ENCODE results near the gene SLC35D3.
A peak's percentile ranks its signal among the peaks of the same experiment; 100 is the strongest.
"Not testable (repeated sequence)": the region's sequence is repeated elsewhere in the genome, so short reads cannot be mapped to it uniquely, and the experiment has no call there.

Gene SLC35D3

DNA sequence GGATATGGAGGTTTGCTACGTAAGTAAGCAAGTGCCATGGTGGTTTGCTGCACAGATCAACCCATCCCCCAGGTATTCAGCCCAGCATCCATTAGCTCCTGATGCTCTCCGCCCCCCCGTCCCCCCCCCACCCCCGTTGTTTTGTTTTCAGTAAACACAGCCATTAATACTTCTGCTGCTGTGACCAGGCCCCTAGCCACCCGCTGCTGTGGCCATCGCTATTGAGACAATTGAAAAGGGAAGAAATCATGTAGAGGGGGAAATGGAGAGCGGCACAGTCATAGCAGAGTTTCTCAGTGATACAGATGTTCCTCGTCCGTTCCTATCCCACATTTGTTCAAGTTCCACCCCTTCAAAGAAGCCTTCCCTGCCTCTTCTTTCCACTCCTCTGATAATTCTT, 24.9 kb downstream of the SLC35D3 start:
- H3K4me3 ChIP-seq (ENCODE audit: insufficient read length, low read depth), result peak overlapping the region; percentile 8
- no peaks in the 10 kb centered on the region; the same call in 1 of the 2 replicates for H3K9me3 ChIP-seq (ENCODE audit: insufficient read depth, low read length)
- H3K27me3 ChIP-seq (ENCODE audit: insufficient read depth, insufficient read length), result no peaks in the 10 kb centered on the region
- no peak for TF ChIP-seq ZNF274 (IDR thresholded peaks at IDR 0.05; ENCODE audit: low read depth, low read length)
- TF ChIP-seq SUZ12 (IDR thresholded peaks at IDR 0.05; ENCODE audit: extremely low read depth, insufficient read depth, insufficient read length), result no peak
- no peak for TF ChIP-seq YY1 (IDR thresholded peaks at IDR 0.05; ENCODE audit: insufficient read depth, insufficient read length)
- no peak overlapping the region for H3K9ac ChIP-seq (ENCODE audit: insufficient read length, low read depth)
- no peaks in the 10 kb centered on the region for H3K4me1 ChIP-seq (ENCODE audit: insufficient read depth, insufficient read length)
- H3K36me3 ChIP-seq (ENCODE audit: insufficient read depth, insufficient read length, low read length), result no peaks in the 10 kb centered on the region
- DNase-seq (ENCODE audit: low read depth, low spot score), result no peak

DNA sequence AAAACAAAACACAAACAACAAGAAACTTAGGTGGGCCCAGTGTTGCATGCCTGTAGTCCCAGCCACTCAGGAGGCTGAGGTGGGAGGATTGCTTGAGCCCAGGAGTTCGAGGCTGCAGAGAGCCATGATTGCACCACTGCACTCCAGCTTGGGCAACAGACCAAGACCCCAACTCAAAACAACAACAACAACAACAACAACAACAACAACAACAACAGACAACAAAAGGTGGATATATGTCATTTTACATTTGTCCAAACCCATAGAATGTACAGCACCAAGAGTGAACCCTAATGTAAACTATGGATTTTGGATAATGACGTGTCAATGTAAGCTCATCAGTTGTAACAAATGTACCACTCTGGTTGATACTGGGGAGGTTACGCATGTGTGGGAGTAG, 27.9 kb downstream of the SLC35D3 start:
- H3K9me3 ChIP-seq (ENCODE audit: insufficient read depth, low read length); H3K9ac ChIP-seq (ENCODE audit: insufficient read length, low read depth); H3K36me3 ChIP-seq (ENCODE audit: insufficient read depth, insufficient read length, low read length); H3K4me3 ChIP-seq (ENCODE audit: insufficient read length, low read depth); H3K4me1 ChIP-seq (ENCODE audit: insufficient read depth, insufficient read length); DNase-seq (ENCODE audit: low read depth, low spot score); H3K27me3 ChIP-seq (ENCODE audit: insufficient read depth, insufficient read length): not testable (repeated sequence)

DNA sequence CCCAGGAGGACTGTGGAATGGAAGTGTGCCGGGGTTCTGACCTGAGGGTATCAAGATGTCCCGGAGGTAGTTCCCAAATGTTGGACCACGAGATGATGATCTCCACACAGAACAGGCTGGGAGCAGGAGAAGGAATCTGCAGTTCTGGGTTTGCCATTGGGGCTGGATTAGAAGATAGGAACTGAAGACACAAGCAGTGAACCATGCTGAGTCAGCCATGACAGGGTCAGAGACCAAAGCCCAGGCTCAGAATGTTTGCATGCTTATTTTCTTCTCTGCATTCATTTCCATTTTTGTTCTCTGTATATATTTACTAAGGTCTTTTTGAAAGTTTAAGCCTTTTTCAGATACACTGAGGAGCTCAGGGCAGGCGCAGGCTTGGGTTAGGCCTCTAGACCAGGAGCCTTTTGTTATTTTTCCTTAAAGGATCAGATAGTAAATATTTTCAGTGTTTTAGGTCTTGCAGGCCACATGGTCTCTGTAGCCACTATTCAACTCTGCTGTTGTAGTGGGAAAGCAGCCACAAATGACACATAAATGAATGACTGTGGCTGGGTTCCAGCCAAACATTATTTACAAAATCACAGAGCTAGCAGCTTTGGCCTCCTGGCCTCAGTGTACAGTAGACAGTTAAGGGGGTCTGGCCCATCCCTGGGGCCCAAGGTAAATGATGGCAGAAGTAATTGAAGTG, 28.5 kb downstream of the SLC35D3 start:
- H3K4me3 ChIP-seq (ENCODE audit: insufficient read length, low read depth), result no peak overlapping the region
- no peaks in the 10 kb centered on the region for H3K36me3 ChIP-seq (ENCODE audit: insufficient read depth, insufficient read length, low read length)
- no peak for DNase-seq (ENCODE audit: low read depth, low spot score)
- no peaks in the 10 kb centered on the region; the same call in 1 of the 2 replicates for H3K9me3 ChIP-seq (ENCODE audit: insufficient read depth, low read length)
- H3K27me3 ChIP-seq (ENCODE audit: insufficient read depth, insufficient read length), result no peaks in the 10 kb centered on the region
- H3K4me1 ChIP-seq (ENCODE audit: insufficient read depth, insufficient read length), result no peaks in the 10 kb centered on the region
- H3K9ac ChIP-seq (ENCODE audit: insufficient read length, low read depth), result no peak overlapping the region
- TF ChIP-seq SUZ12 (IDR thresholded peaks at IDR 0.05; ENCODE audit: extremely low read depth, insufficient read depth, insufficient read length) (no peak), YY1 (IDR thresholded peaks at IDR 0.05; ENCODE audit: insufficient read depth, insufficient read length) (no peak), ZNF274 (IDR thresholded peaks at IDR 0.05; ENCODE audit: low read depth, low read length) (no peak)

DNA sequence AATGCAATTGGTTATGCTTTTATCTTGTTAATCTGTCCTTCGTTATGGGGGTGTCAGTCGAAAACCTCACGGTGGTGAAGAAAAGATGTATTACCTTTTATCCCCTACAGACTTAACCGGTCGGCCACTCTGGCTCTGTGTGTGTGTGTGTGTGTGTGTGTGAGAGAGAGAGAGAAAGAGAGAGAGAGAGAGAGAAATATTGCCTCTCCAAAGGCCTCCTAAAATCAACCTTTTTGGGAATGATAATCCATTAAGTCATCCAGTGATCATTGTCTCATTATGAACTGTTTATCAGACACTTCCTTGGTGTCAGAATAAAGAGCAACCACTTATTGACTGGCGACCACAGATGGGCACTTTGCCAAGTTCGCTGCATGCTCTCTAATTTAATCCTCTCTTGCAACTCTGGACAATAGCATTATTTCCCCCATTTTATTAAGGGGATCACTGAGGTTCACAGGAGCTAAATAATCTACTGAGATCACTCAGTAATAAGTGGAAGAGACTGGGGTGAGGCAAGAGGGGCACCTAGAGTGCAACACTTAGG, 30.7 kb downstream of the SLC35D3 start:
- no peak overlapping the region for H3K9ac ChIP-seq (ENCODE audit: insufficient read length, low read depth)
- no peaks in the 10 kb centered on the region; the same call in 1 of the 2 replicates for H3K9me3 ChIP-seq (ENCODE audit: insufficient read depth, low read length)
- H3K36me3 ChIP-seq (ENCODE audit: insufficient read depth, insufficient read length, low read length), result no peaks in the 10 kb centered on the region
- no peak for DNase-seq (ENCODE audit: low read depth, low spot score)
- H3K4me1 ChIP-seq (ENCODE audit: insufficient read depth, insufficient read length), result peaks cover 3% of the 10 kb centered on the region
- H3K4me3 ChIP-seq (ENCODE audit: insufficient read length, low read depth), result no peak overlapping the region
- TF ChIP-seq ZNF274 (IDR thresholded peaks at IDR 0.05; ENCODE audit: low read depth, low read length) (no peak), YY1 (IDR thresholded peaks at IDR 0.05; ENCODE audit: insufficient read depth, insufficient read length) (no peak), SUZ12 (IDR thresholded peaks at IDR 0.05; ENCODE audit: extremely low read depth, insufficient read depth, insufficient read length) (no peak)
- no peaks in the 10 kb centered on the region for H3K27me3 ChIP-seq (ENCODE audit: insufficient read depth, insufficient read length)

DNA sequence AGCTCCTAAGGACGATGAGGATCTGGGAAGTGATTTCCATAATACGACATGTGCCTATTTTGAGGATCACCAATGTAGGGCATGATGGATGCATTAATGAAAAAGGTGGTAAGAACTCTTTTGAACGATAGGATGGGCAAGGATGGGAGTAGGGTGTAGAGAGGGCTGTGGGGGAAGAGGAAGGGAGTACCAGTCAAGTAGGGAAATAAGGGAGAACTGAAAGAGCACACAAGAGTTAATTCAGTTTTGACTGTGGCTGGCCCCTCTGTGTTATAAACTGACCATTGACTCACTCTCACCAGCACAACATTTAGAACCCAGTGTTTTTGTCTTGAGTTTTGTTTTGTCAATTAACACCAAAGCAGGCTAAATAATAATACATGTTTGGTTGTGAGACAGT, 33.0 kb downstream of the SLC35D3 start:
- H3K4me3 ChIP-seq (ENCODE audit: insufficient read length, low read depth), result no peak overlapping the region
- H3K4me1 ChIP-seq (ENCODE audit: insufficient read depth, insufficient read length), result peaks cover 11% of the 10 kb centered on the region
- no peaks in the 10 kb centered on the region for H3K27me3 ChIP-seq (ENCODE audit: insufficient read depth, insufficient read length)
- no peaks in the 10 kb centered on the region for H3K9me3 ChIP-seq (ENCODE audit: insufficient read depth, low read length)
- no peaks in the 10 kb centered on the region for H3K36me3 ChIP-seq (ENCODE audit: insufficient read depth, insufficient read length, low read length)
- TF ChIP-seq SUZ12 (IDR thresholded peaks at IDR 0.05; ENCODE audit: extremely low read depth, insufficient read depth, insufficient read length), result no peak
- no peak for DNase-seq (ENCODE audit: low read depth, low spot score)
- H3K9ac ChIP-seq (ENCODE audit: insufficient read length, low read depth), result no peak overlapping the region

DNA sequence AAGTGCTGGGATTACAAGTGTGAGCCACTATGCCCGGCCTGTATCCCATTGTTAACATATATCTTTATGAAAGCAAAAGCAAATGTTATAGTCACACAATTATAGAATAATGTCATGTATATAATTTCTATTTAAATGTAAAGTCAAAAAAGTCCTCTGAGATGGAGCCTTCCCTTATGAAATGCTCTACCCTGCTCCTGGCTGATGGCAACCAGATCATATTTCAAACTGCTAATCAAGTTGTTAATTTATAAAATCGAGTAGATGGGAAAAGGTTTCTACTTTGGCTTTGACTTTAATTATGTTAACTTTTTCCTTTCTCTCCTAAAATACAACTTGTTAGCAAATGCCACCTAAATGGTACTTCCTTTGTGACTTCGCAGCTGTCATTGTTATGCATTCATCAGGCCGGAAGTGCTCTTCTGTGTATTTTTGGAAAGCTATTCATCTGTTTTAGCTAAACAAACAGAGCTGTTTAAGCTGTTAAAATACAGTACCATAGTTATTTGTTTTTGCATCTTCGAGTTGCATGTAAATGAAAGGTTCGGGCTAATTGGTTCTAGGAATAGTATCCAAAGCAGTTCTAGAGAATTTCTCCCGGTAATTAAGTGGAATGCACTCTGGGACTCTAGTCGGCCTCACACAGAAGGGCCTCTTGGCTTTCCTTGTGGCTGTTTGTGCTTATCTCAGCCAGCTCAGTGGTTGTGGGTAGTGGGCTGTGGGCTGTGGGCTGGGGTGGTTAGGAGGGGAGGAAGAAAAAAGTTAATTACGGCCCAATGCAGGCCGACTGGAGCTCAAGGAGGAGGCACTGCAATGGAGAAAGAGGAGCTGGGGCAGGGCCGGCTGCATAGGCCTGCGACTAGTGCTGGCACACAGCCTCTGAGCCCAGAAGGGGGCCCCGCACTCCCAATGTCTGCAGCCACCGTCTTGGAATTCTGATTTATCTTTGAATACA, 34.8 kb downstream of the SLC35D3 start:
- Histone ChIP-seq H3K4me1 (ENCODE audit: insufficient read depth, insufficient read length) (peaks cover 13% of the 10 kb centered on the region), H3K9ac (ENCODE audit: insufficient read length, low read depth) (no peak overlapping the region), H3K4me3 (ENCODE audit: insufficient read length, low read depth) (no peak overlapping the region), H3K9me3 (ENCODE audit: insufficient read depth, low read length) (no peaks in the 10 kb centered on the region), H3K36me3 (ENCODE audit: insufficient read depth, insufficient read length, low read length) (no peaks in the 10 kb centered on the region), H3K27me3 (ENCODE audit: insufficient read depth, insufficient read length) (no peaks in the 10 kb centered on the region)
- no peak for DNase-seq (ENCODE audit: low read depth, low spot score)
- TF ChIP-seq ZNF274 (IDR thresholded peaks at IDR 0.05; ENCODE audit: low read depth, low read length) (no peak), SUZ12 (IDR thresholded peaks at IDR 0.05; ENCODE audit: extremely low read depth, insufficient read depth, insufficient read length) (no peak), YY1 (IDR thresholded peaks at IDR 0.05; ENCODE audit: insufficient read depth, insufficient read length) (no peak)

DNA sequence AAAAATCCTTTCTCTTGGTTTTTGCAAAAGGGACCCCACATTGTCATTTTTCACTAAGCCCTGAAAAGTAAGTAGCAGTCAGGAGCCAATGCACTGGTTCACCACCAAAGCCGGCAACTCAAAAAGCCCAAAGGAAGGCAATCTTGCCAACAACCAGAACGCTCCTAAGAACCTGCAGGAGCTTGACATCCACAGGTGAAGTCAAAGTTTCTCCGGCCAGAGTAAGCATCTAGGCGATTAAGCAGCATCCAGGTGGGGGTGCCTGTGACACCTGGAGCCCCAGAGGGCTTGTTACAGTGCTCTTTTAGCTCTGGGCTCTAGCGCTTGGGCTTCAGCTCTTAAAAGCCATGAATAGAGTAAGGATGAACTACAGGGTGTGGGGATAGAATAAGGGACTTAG, 36.1 kb downstream of the SLC35D3 start:
- Histone ChIP-seq H3K9ac (ENCODE audit: insufficient read length, low read depth) (no peak overlapping the region), H3K4me1 (ENCODE audit: insufficient read depth, insufficient read length) (peaks cover 13% of the 10 kb centered on the region), H3K4me3 (ENCODE audit: insufficient read length, low read depth) (no peak overlapping the region), H3K9me3 (ENCODE audit: insufficient read depth, low read length) (no peaks in the 10 kb centered on the region), H3K36me3 (ENCODE audit: insufficient read depth, insufficient read length, low read length) (no peaks in the 10 kb centered on the region), H3K27me3 (ENCODE audit: insufficient read depth, insufficient read length) (no peaks in the 10 kb centered on the region)
- DNase-seq (ENCODE audit: low read depth, low spot score), result no peak
- TF ChIP-seq YY1 (IDR thresholded peaks at IDR 0.05; ENCODE audit: insufficient read depth, insufficient read length) (no peak), ZNF274 (IDR thresholded peaks at IDR 0.05; ENCODE audit: low read depth, low read length) (no peak), SUZ12 (IDR thresholded peaks at IDR 0.05; ENCODE audit: extremely low read depth, insufficient read depth, insufficient read length) (no peak)

Data from NT2/D1 (cell line).